ENCODE results near the gene HADHB.

DNA sequence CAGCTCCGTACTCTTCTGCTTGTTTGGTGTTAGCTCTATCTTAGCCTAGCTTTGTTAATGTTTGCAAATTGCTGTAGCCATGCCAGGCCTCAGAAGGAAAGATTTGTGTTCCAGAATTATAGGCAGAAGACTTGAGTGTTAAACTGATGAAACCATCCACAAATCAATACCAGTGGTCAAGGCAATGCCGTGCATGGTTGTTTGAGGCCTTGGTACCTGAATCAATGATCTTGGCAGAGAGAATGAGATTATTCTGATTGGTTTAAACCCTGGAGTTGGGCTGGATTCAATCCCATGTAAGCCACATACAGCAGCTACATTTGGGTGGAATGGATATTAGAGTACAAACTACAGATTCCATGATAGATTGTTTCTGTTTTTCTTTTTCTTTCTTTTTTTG lies 4.9 kb downstream of the HADHB start:
- TF ChIP-seq, protein P1, sequence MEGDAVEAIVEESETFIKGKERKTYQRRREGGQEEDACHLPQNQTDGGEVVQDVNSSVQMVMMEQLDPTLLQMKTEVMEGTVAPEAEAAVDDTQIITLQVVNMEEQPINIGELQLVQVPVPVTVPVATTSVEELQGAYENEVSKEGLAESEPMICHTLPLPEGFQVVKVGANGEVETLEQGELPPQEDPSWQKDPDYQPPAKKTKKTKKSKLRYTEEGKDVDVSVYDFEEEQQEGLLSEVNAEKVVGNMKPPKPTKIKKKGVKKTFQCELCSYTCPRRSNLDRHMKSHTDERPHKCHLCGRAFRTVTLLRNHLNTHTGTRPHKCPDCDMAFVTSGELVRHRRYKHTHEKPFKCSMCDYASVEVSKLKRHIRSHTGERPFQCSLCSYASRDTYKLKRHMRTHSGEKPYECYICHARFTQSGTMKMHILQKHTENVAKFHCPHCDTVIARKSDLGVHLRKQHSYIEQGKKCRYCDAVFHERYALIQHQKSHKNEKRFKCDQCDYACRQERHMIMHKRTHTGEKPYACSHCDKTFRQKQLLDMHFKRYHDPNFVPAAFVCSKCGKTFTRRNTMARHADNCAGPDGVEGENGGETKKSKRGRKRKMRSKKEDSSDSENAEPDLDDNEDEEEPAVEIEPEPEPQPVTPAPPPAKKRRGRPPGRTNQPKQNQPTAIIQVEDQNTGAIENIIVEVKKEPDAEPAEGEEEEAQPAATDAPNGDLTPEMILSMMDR (IDR thresholded peaks at IDR 0.05; ENCODE audit: poor library complexity) = no peak
- no peak for TF ChIP-seq EZH2phosphoT487 (IDR thresholded peaks at IDR 0.05; ENCODE audit: low read depth, severe bottlenecking, unreplicated experiment)
